HepG2 (cell line): ENCODE data around the gene SLC45A3. TPM values are rescaled to one million over a fixed set of nuclear protein-coding genes. Genes with fewer than 3 reads are reported as not detected.
A peak's percentile ranks its signal among the peaks of the same experiment; 100 is the strongest.

ENCODE experiments used
- BCL6 ChIP-seq: IDR thresholded peaks from 2 replicates; pipeline ENCODE4 v1.6.1; 2016; ENCODE audit warnings: missing genetic modification reagents, missing compliant biosample characterization
- FOXP1 ChIP-seq, 2 experiments: fragments of 450-650 bp in 1 of 2; IDR thresholded peaks; 2 replicates each; pipeline ENCODE4 v1.6.1; 2017 to 2018; ENCODE audit warnings: antibody characterized with exemption in 1 of 2
- GATAD2A ChIP-seq: IDR thresholded peaks from 2 replicates; pipeline ENCODE4 v1.6.1; 2016
- HNF4A ChIP-seq: sonication (generic); formaldehyde crosslinking; IDR thresholded peaks from 2 replicates; pipeline ENCODE4 v1.4.0; 2020; ENCODE audit warnings: missing genetic modification reagents
- MIER3 ChIP-seq: IDR thresholded peaks from 2 replicates; pipeline ENCODE4 v1.6.1; 2016; ENCODE audit warnings: missing compliant biosample characterization, borderline replicate concordance
- MZF1 ChIP-seq: sonication (generic); formaldehyde crosslinking; IDR thresholded peaks from 2 replicates; pipeline ENCODE4 v1.8.1; 2023; ENCODE audit warnings: mild to moderate bottlenecking, missing genetic modification reagents, borderline replicate concordance
- NR2C2 ChIP-seq: sonication (generic); formaldehyde crosslinking; IDR thresholded peaks from 2 replicates; pipeline ENCODE4 v1.4.0; 2020; ENCODE audit warnings: missing genetic modification reagents, mild to moderate bottlenecking, moderate library complexity, borderline replicate concordance
- RARA ChIP-seq: IDR thresholded peaks from 2 replicates; pipeline ENCODE4 v1.6.1; 2016; ENCODE audit warnings: missing genetic modification reagents, missing compliant biosample characterization
- REPIN1 ChIP-seq: sonication (generic); formaldehyde crosslinking; IDR thresholded peaks from 2 replicates; pipeline ENCODE4 v1.8.0; 2022; ENCODE audit warnings: missing genetic modification reagents, low read depth, mild to moderate bottlenecking, borderline replicate concordance
- RNF2 ChIP-seq: fragments of 450-650 bp; conservative IDR thresholded peaks from 2 replicates; pipeline ENCODE4 v1.6.1; 2016; ENCODE audit warnings: low read depth
- SAP130 ChIP-seq: IDR thresholded peaks from 2 replicates; pipeline ENCODE4 v1.6.1; 2016; ENCODE audit warnings: low read depth
- SOX6 ChIP-seq, 2 experiments: fragments of 450-650 bp in 1 of 2; sonication (generic) in 1 of 2; formaldehyde crosslinking in 1 of 2; IDR thresholded peaks; 2 replicates each; pipeline versions ENCODE4 v1.4.0 to v1.6.1; 2017 to 2020; ENCODE audit warnings: antibody characterized with exemption in 1 of 2, mild to moderate bottlenecking in 1 of 2, missing genetic modification reagents in 1 of 2
- TARDBP ChIP-seq: sonication (generic); formaldehyde crosslinking; IDR thresholded peaks from 2 replicates; pipeline ENCODE4 v1.8.0; 2022; ENCODE audit warnings: mild to moderate bottlenecking, missing genetic modification reagents
- ZBTB7B ChIP-seq: sonication (generic); formaldehyde crosslinking; IDR thresholded peaks from 2 replicates; pipeline ENCODE4 v1.4.0; 2020; ENCODE audit warnings: missing genetic modification reagents
- ZNF274 ChIP-seq: sonication (generic); formaldehyde crosslinking; IDR thresholded peaks from 2 replicates; pipeline ENCODE4 v1.5.1; 2020; ENCODE audit warnings: mild to moderate bottlenecking, missing genetic modification reagents
- ZNF430 ChIP-seq: sonication (generic); formaldehyde crosslinking; IDR thresholded peaks from 2 replicates; pipeline ENCODE4 v1.9.0; 2021; ENCODE audit warnings: mild to moderate bottlenecking, missing genetic modification reagents
- polyA plus RNA-seq, 8 experiments: library from polyadenylated mRNA; depleted of rRNA in 3 of 8; stranded (reverse) in 7 of 8; unstranded in 1 of 8; fragments of >200 nt; fragmentation: Illumina TruSeq in 4 of 8; extraction: Trizol in 4 of 8; gene quantifications; 2 replicates each; pipeline versions ENCODE4 v1.2.1 to v1.2.3, GENCODE V29; 2011 to 2016; ENCODE audit warnings: low read depth in 4 of 8, missing spikeins in 1 of 8, mixed read lengths in 1 of 8; ENCODE audit not compliant: insufficient read depth in 1 of 8
- total RNA-seq, 5 experiments: library from RNA; depleted of rRNA; stranded (reverse); fragments of >200 nt; fragmentation: Illumina TruSeq; extraction: Trizol; gene quantifications; 2 replicates each; pipeline ENCODE4 v1.2.3, GENCODE V29; 2016; ENCODE audit warnings: low read depth in 1 of 5
- TF ChIP-seq, protein P1 (sequence below): sonication (generic); formaldehyde crosslinking; IDR thresholded peaks from 2 replicates; pipeline ENCODE4 v1.5.1; 2020; ENCODE audit warnings: mild to moderate bottlenecking, missing genetic modification reagents, moderate library complexity
- TF ChIP-seq, protein P2 (sequence below): sonication (generic); formaldehyde crosslinking; IDR thresholded peaks from 2 replicates; pipeline ENCODE4 v1.4.0; 2020; ENCODE audit warnings: missing genetic modification reagents, borderline replicate concordance
- TF ChIP-seq, protein P3 (sequence below): sonication (generic); formaldehyde crosslinking; IDR thresholded peaks from 2 replicates; pipeline ENCODE4 v1.5.1; 2020; ENCODE audit warnings: mild to moderate bottlenecking, missing genetic modification reagents, moderate library complexity
- TF ChIP-seq, protein P4 (sequence below): sonication (generic); formaldehyde crosslinking; IDR thresholded peaks from 2 replicates; pipeline ENCODE4 v1.8.0; 2022; ENCODE audit warnings: mild to moderate bottlenecking, missing genetic modification reagents

SLC45A3 gene
- total and polyA plus RNA-seq, 2 of the 13 experiments (the other 11 are each of a cell fraction or from before 2014, with no cell fraction given), result 3.4 to 4.1 TPM

DNA sequence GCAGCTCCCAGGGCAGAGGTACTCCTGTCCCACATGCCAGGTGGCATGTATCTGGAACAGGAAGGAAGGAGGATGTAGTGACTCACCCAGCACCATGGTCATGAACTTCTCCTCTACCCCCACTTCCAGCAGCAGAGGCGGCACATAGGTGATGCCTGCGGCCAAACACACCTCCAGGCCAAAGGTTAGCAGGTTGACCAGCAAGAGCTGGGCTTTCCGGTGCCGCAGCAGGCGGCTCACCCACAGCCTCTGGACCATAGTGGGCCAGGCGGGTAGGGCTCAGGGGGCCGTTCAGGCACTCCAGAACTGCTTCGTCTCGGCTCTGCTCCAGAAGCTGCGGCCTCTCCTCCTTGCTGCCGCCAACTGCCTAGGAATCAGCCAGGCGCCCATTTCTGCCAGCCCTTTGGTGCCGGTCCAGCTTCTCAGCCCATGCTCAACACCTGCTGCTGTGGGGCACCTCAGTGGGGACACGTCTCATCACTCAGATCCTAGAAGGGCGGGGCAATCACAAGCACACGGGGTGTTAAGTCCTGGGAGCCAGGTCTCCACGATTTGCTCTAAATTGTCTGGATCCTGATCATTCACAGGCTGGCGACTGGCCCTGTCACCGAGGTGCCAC is 15.8 kb downstream of the SLC45A3 start (continued):
- TF ChIP-seq, protein P1, sequence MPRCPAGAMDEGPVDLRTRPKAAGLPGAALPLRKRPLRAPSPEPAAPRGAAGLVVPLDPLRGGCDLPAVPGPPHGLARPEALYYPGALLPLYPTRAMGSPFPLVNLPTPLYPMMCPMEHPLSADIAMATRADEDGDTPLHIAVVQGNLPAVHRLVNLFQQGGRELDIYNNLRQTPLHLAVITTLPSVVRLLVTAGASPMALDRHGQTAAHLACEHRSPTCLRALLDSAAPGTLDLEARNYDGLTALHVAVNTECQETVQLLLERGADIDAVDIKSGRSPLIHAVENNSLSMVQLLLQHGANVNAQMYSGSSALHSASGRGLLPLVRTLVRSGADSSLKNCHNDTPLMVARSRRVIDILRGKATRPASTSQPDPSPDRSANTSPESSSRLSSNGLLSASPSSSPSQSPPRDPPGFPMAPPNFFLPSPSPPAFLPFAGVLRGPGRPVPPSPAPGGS (CRISPR knock-in tag), result 0 out of 2 replicates have a peak, but pooled peaks have one; percentile 53
- TF ChIP-seq, protein P2, sequence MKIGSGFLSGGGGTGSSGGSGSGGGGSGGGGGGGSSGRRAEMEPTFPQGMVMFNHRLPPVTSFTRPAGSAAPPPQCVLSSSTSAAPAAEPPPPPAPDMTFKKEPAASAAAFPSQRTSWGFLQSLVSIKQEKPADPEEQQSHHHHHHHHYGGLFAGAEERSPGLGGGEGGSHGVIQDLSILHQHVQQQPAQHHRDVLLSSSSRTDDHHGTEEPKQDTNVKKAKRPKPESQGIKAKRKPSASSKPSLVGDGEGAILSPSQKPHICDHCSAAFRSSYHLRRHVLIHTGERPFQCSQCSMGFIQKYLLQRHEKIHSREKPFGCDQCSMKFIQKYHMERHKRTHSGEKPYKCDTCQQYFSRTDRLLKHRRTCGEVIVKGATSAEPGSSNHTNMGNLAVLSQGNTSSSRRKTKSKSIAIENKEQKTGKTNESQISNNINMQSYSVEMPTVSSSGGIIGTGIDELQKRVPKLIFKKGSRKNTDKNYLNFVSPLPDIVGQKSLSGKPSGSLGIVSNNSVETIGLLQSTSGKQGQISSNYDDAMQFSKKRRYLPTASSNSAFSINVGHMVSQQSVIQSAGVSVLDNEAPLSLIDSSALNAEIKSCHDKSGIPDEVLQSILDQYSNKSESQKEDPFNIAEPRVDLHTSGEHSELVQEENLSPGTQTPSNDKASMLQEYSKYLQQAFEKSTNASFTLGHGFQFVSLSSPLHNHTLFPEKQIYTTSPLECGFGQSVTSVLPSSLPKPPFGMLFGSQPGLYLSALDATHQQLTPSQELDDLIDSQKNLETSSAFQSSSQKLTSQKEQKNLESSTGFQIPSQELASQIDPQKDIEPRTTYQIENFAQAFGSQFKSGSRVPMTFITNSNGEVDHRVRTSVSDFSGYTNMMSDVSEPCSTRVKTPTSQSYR, result peak; percentile 44; the same call in 1 of the 2 replicates
- 0 out of 2 replicates have a peak, but pooled peaks have one; percentile 39 for TF ChIP-seq ZNF274
- TF ChIP-seq SAP130 (CRISPR knock-in tag), result peak; percentile 58
- peak; percentile 24; the same call in 1 of the 2 replicates for TF ChIP-seq NR2C2 (CRISPR knock-in tag)
- TF ChIP-seq, protein P3, sequence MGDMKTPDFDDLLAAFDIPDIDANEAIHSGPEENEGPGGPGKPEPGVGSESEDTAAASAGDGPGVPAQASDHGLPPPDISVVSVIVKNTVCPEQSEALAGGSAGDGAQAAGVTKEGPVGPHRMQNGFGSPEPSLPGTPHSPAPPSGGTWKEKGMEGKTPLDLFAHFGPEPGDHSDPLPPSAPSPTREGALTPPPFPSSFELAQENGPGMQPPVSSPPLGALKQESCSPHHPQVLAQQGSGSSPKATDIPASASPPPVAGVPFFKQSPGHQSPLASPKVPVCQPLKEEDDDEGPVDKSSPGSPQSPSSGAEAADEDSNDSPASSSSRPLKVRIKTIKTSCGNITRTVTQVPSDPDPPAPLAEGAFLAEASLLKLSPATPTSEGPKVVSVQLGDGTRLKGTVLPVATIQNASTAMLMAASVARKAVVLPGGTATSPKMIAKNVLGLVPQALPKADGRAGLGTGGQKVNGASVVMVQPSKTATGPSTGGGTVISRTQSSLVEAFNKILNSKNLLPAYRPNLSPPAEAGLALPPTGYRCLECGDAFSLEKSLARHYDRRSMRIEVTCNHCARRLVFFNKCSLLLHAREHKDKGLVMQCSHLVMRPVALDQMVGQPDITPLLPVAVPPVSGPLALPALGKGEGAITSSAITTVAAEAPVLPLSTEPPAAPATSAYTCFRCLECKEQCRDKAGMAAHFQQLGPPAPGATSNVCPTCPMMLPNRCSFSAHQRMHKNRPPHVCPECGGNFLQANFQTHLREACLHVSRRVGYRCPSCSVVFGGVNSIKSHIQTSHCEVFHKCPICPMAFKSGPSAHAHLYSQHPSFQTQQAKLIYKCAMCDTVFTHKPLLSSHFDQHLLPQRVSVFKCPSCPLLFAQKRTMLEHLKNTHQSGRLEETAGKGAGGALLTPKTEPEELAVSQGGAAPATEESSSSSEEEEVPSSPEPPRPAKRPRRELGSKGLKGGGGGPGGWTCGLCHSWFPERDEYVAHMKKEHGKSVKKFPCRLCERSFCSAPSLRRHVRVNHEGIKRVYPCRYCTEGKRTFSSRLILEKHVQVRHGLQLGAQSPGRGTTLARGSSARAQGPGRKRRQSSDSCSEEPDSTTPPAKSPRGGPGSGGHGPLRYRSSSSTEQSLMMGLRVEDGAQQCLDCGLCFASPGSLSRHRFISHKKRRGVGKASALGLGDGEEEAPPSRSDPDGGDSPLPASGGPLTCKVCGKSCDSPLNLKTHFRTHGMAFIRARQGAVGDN, result peak; percentile 96
- 0 out of 2 replicates have a peak, but pooled peaks have one; percentile 20 for TF ChIP-seq ZNF430 (CRISPR knock-in tag)
- no peak for TF ChIP-seq SOX6 (IDR thresholded peaks at IDR 0.05)
- TF ChIP-seq SOX6 (CRISPR knock-in tag; IDR thresholded peaks at IDR 0.05), result 0 out of 2 replicates have a peak, but pooled peaks have one; percentile 13
- TF ChIP-seq MIER3, result 0 out of 2 replicates have a peak, but pooled peaks have one; percentile 28
- TF ChIP-seq GATAD2A (CRISPR knock-in tag), result peak; percentile 45; the same call in 1 of the 2 replicates
- no peak for TF ChIP-seq REPIN1 (CRISPR knock-in tag)
- 0 out of 2 replicates have a peak, but pooled peaks have one; percentile 20 for TF ChIP-seq BCL6
- TF ChIP-seq ZBTB7B (CRISPR knock-in tag), result no peak
- TF ChIP-seq TARDBP (CRISPR knock-in tag), result 0 out of 2 replicates have a peak, but pooled peaks have one; percentile 39
- no peak for TF ChIP-seq RNF2
- no peak for TF ChIP-seq MZF1 (CRISPR knock-in tag)
- no peak for TF ChIP-seq FOXP1 (IDR thresholded peaks at IDR 0.05)
- peak; percentile 20; the same call in 1 of the 2 replicates for TF ChIP-seq FOXP1 (CRISPR knock-in tag; IDR thresholded peaks at IDR 0.05)
- TF ChIP-seq, protein P4, sequence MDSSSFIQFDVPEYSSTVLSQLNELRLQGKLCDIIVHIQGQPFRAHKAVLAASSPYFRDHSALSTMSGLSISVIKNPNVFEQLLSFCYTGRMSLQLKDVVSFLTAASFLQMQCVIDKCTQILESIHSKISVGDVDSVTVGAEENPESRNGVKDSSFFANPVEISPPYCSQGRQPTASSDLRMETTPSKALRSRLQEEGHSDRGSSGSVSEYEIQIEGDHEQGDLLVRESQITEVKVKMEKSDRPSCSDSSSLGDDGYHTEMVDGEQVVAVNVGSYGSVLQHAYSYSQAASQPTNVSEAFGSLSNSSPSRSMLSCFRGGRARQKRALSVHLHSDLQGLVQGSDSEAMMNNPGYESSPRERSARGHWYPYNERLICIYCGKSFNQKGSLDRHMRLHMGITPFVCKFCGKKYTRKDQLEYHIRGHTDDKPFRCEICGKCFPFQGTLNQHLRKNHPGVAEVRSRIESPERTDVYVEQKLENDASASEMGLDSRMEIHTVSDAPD (CRISPR knock-in tag), result peak; percentile 77
- TF ChIP-seq RARA (CRISPR knock-in tag), result peak; percentile 88
- TF ChIP-seq HNF4A (CRISPR knock-in tag), result peak; percentile 32; the same call in 1 of the 2 replicates
